HG03280 (cell line): Measurements from ENCODE around the gene GLB1L2.

ENCODE experiments used
- ATAC-seq: cut with Tn5 transposase; IDR thresholded peaks from one replicate; pipeline ENCODE4 v1.9.1; 2021; ENCODE audit warnings: mild to moderate bottlenecking, moderate library complexity; ENCODE audit not compliant: unreplicated experiment

Gene GLB1L2

DNA sequence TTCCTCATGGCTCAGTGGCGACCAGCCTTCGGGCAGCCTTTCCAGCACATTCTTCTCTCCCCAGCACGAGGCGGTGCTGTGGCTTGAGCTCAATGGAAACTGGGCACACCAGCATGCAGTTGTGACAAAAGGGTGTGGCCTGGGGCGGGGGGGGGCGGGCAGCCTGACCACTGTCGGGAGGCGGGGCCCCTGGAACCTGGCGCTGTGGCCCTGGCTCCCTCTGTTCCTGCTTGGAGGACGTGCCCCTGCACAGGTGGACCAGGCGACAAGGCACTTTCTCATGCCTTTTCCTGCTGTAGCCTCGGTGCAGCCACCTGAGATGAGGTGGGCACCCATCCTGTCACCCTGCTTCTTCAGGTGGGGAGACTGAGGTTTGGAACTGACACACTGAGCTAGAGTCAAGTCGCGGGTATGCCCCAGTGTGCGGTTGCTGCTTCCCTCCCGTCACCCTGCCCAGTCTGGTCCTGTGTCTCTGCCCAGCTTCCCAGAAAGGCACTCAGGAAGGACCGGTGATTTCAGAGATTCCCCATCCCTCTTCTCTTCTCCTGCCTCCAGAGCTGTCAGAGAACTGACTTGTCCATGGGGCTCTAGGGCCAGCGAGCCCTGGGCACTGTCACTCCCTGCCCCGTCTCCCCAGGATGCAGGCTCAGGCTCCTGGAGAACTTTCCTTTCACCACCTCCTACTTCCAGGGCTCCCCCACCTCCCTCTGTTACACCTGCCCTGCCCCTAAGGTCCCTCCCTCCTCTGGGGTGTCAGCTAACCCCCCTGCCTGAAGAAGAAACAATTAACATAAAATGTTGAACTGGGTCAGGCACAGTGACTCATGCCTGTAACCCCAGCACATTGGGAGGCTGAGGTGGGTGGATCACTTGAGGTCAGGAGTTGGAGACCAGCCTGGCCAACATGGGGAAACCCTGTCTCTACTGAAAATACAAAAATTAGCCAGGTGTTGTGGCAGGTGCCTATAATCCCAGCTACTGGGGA, 70.3 kb downstream of the GLB1L2 start:
- ATAC-seq, result no peak

DNA sequence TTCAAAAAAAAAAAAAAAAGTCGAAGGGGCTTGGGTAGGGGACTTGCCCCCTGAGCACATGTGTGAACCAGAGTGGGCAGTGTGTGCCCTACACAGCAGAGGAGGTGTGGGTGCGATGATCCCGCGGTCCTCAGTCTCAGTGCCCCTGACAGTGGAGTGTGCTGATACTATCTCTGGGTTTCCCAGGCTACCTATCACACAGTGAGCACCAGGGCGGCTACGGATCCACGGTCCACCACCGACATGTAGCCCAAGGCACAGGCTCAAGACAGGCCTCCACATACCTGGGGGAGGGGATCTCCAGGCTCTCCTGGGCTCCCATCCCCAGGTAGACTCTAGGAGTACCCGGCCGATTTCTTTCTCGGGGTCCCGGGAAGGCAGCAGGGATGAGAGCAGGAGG, 71.1 kb downstream of the GLB1L2 start:
- ATAC-seq, result no peak

DNA sequence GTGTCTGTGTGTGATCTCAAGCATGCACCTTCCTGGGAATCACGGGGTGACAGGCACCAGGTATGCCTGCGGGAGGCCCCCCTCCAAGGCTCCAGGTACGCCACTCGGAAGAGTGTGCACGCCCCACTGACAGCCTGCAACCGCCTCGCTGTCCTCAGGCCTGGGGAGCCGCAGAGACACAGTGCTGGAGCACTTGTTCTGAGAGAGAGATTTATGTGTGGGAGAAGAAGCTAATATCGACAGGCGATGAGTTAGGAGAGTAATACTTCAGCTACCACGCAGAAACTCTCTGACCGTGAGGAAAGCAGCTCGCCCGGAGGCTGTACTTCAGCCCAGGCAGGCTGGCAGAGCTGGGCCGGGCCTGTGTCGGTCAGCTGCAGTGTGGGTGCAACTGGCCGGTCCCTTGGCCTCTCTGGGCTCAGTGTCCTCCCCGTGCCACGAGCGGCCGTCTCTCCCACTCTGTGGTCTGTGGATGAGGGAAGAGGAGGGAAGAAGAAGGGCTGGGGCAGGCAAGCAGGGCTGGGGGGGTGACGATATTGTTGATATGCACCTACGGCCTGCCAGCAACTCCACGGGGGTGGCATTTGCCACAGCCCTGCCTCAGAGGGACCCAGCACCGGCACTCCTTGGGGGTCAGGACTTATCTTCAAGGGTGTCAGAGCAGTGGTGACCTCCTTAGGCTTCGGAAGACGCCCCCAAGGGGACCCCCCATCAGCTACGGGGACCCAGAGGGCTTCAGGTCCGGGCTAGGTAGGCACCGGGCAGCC, 73.0 kb downstream of the GLB1L2 start:
- ATAC-seq, result no peak

DNA sequence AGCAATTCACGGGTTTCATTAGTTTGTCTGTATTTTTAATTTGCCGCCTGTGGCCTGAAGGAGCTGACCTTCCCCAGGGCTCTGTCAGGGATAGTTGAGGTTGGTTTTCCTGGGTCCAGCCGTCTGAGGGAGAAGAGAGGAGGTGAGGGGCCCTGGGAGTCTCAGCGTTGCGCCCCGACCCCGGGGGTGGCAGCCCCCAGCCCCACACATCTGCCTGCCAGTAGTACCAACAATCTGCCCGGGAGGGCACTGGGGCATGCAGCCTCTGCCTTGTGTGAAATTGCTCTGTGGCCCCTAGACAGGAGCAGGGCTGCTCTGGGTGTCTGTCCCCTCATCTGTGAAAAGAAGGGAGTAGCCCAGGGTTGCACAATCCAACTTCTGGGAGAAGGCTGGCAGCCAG, 73.6 kb downstream of the GLB1L2 start:
- ATAC-seq, result no peak

DNA sequence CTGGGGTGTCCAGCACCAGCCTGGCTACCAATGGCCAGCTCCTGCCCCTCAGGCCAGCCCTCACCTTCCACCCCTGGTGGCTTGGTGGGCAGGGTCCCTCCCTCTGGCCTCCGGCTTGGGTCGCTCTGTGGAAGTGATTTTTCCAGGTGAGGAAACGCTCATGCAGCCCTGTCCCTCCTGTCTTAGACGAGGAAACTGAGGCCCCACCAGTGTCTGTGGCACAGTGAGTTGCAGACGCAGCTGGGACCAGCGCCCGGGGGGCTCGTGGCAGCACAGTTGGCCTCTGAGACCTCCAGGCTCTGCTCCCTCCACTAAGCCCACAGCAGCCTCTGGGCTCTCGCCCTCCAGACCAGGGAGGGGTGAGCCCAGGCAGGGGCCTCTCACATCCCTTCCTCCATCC, 74.1 kb downstream of the GLB1L2 start:
- ATAC-seq, result no peak

DNA sequence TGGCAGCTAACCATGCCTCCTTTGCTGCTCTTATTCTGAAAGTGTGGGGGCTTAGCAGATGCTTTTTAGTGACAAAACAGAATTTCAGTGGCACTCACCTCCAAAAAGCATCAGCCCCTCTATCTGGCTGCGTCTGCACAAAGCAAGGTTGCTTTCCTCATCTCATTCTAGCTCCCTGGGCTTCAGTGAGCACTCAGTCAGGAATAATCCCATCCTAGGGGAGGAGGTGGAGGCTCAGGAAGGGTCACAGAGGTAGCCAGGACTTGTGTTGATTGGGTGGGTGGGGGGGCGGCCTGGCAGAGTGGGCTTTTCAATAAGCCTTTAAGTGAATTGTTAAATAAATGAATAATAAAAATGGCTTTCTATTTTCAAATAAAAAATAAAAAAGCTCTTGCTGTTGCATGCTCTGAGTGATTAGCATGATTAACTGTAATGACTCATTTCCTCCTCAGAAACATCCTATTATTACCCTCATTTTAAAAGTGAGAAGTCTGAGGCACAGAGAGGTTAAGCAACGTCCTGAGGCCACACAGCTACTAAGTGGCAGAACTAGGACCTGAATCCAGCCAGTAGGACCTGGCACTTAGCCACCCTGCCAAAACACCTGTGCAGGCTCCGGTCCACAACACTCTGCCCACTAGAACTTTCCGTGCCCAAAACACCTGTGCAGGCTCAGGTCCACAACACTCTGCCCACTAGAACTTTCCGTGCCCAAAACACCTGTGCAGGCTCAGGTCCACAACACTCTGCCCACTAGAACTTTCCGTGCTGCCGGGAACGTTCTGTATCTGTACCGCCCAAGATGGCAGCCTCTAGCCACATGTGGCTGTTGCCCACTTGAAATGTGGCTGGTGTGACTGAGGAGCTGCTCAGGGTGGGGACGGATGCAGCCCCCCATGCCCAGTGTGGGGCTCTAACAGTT, 74.7 kb downstream of the GLB1L2 start:
- no peak for ATAC-seq

DNA sequence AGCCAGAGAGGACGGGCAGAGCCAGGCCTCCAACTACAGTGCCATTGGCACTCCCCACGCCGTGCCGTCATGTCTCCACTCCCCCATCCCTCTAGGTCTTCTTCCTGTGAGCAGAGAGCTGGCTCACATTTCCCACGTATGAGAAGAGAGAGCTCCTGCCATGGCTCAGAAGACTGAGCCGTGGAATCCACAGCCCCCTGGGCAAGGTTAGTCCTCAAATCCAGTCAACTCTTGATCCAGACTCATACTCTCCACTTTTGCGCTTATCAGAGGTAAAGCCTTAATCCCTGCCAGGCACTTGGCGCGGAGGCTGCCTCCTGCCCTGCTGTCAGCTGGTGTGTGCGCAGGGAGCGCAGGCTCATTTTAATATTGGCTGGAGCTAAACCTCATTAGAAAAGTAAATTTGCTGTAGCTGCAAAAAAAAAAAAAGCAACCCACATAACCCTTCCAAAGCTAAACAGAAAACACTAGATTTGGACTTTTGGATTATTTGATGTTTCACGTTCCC, 75.6 kb downstream of the GLB1L2 start:
- ATAC-seq, result no peak

DNA sequence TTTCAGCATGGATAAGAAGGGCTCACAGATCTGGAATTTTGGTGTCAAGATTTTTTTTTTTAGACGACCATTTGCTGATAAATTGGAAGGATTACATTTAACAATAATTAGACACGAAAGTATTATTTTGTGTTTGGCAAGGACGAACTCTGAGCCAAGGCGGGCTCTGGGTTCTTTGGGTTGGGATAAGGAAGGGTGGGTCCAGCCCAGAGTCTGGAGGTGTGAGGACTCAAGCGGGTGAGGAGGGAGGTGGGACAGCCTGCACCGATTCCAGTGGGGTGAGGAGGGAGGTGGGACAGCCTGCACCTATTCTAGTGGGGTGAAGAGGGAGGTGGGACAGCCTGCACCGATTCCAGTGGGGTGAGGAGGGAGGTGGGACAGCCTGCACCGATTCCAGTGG, 76.1 kb downstream of the GLB1L2 start:
- no peak for ATAC-seq

DNA sequence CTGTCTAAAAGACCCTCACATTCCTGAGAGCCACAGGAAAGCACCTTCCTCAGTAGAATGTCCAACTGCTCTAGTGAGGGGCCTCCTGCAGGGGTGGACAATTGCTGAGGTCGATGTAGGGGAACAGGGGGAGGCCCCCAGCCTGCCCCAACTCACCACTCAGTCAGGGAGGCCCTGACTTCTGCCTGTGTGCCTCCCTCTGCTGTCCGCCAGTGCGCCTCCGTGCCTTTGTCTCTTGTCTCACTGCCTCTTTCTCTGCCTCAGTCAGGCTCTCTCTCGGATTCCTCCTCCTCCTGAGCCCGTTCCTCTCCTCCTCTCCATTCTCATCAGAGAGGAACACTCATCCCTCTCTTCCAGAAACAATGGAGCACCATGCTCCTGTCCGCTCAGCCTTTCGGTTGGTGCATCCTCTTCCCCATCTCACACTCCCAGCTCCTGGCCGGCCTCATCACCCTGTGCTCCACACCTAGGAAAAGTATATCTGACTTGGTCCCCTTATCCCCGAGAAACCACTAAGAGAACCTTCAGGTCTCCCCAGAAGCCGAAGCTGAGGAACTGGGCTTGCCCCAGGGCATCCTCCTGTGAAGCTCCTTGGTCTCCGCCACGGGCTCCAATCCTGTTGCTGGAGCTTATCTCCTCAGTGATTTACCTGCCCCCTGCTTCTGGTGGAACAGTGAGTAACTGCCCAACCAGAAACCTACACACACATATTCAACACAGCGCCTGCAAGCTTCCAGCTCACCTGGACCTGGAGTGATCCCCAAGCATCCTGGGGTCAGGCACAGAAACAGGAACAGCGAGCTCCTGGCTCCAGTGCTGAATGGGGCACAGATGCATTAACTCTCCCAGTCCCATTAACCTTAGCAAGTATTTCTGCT, 78.0 kb downstream of the GLB1L2 start:
- ATAC-seq, result no peak

DNA sequence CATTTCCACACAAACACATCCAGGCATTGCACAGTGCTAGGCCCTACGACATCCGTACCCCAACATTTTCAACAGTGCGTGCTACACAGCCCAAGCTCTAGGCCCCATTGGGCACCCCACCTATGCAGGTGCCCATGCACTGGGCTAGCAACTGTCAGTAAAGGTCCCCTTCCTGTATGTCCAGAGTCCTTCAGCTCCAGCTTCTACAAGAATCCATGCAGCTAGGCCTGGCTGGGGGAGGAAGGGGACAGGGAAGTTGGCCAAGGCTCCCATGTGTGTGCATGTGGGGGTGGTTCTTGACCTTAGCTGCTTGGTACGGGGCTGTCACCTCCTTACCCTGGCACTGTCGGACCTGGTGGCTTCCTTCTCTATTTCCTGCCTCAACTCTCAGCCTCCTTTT, 79.0 kb downstream of the GLB1L2 start:
- no peak for ATAC-seq

DNA sequence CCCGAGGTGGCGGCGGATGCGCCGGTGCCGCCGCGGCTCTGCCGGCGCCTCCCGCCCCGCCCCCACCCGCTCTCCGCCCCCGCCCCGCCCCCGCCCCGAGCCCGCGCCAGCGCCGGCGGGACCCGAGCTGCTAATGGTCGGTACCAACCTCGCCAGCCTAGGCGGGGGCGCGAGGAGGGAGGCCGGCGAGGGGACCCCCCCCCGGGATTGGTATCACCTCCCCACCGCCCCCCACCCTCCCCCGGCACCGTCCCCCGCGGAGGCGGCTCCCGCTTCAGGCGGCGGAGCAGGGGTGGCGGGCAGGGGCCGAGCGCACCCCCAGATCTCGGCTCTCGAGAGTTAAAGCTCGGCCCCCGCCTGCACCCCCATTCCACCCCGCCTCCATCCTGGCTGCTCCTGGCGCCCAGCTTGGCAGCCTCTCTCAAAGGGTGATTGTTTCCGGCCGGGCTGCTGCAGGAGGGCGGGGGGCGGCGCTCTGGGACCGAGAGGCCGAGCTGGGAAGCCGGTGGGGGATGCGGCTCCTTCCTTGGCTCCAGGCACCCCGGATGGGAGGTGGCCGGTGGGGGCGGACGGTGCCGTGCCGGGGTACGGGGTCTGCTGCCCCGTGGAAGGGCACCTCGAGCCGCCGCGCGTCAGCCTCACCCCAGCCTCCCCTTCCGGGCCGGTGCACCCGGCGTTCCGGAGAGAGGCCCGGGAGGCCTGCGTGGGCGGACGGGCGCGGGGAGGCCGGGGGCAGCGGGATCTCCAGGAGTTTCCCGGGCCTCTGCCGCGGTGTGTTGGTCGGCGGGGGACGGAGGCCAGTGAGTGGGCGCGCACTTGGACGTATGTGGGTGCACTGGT, 80.6 kb downstream of the GLB1L2 start, which contains the start of gene B3GAT1:
Gene B3GAT1, minus strand, starts transcription at position 40 of the 840 bp plus-strand sequence. CDS start 24,583 bp downstream, outside the sequence.
- ATAC-seq, result no peak

DNA sequence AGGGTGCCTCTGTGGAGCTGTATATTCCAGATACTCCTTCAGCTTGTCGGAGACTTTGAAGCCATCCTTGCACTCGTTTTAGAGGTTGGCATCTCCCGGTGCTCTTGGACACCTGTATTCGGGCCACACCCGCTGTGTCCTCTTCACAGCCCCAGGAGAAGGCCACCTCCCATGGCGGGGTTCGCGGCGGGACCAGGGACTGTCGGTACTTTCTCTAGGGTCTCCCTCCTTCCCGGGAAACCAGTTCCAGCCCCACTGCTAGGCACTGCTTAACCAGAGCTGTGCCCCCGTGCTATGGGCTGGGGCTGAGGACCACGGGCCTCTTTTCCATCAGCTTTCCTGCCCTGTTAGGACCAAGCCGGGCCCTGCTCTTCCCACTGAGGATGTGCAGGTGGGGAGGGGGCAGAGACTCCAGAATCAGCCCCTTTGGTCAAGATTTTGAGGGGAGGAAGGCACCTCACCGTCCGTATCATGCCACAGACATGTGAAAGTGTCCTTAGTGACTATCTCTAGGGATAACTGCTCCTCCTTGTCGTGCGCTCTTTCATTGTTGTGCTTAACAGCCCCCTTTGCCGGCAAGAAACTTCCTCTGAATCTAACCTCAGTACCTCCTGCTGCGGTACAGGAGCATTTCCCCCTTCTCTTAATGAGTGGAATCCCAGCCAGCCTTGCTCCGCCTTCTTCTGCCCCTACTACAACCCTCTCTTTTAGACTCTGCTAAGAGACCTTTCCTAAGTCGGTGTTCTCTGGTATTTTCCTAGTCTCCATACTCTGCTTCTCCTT, 81.4 kb downstream of the GLB1L2 start:
- no peak for ATAC-seq

DNA sequence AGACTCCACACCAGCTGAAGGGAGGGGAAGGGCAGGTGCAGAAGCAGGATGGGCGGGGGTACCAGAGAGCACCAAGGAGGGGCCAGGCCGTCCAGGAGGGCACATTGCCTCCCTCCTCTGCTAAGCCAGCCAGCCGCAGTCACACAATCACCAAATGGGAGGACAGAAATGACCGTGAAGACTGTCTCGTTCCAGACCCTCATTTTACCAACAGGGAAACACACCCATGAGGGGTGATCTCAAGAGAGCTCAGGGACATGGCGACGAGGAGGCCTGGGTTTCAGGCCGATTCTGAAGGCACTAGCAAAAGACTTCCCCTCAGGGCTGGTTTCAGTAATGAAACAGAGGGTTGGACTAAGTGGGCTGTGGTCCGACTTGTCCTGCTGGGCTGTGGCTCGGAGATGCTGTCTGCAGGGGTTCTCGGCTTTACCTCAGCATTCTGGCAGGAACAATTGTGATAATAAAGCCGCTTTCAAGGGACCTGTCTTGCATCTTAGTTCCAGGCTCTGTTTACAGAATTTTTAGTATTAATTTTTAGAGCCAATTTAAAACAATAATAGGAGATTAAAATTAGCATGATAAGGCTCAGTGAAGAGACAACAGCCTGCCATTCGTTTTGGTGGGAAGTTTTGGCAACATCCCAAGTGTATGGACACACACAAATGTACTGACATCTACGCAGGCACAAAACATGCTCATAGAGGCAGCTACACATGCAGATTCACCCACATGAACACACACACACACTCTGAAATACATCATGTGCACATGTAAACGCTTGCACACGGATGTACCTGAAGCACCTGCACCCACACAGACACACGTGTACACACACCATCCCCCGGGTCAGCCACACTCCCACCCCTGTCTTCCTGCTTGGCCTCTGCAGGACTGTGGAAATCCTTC, 82.3 kb downstream of the GLB1L2 start:
- ATAC-seq, result no peak

DNA sequence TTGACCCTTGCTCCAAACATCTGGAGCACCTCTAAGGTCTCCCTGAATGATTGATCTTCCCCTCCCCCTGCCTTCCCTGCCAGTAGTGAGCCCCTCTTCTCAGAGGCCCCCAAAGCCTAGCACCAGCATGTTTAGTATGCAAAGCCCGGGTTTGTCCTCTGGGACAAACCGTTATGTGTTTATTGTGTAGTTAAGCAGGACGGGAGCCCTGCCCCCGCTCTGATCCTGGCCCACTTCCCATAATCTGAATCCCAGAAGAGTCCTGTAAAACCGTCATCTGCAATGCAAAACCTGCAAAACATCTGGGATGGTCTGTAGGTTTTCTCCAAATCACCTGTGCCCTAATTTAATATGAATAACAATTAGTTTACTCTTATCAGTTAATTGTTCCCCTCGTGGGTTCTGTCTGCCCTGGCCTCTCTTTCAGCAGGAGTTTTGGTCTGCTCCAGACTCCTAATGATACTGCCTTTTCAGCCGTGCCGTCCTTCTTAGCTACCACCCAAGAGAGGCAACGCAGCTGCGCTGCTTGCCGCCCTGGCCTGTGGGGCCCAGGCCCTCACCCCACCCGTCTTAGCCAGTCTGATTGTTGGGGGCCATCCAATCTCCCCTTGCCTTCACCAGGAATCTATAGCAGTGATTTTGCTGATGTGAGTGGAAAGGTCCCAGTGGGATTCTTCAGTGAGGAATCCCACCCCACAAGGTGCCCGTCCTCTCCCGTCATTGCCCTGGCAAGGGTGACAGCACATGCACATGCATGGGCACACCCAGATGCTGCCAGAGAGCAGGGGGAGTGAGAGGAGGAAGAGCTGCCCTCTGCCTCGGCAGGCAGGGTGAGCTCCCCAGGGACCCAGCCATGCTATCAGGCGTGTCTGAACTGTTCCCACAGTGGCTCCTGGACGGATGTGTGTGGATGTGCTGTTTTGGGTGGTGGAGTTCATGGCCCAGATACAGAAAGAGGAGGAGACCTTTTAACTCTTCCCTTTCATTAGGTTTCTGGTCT, 83.3 kb downstream of the GLB1L2 start:
- ATAC-seq, result no peak

DNA sequence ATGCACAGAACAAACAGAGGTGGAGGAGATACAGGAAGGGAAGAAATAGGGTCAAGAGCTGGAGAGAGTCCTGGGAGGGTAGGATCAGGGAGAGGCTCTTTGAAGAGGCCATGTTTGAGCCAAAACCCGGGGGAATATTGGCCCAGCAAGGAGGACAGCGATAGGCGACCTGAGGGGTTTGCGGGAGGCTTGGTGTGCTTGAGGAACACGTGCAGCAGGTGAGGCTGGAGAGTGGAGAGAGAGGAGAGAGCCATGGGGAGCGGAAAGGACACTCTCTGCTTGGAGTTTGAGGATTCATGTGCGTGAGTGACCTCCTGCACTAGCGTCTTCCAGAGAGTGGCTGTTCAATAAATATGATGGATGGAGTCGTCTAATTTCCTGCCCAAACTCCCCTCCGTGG, 84.9 kb downstream of the GLB1L2 start:
- ATAC-seq, result no peak
